Cerebellar nuclear complex (tissue), 1 donor: ENCODE data around the gene CLIP2.

Experiments
- DNase-seq, 2 experiments: peaks; one replicate each; lab custom pipeline; 2025; lab: John Stamatoyannopoulos, UW

Gene CLIP2

DNA sequence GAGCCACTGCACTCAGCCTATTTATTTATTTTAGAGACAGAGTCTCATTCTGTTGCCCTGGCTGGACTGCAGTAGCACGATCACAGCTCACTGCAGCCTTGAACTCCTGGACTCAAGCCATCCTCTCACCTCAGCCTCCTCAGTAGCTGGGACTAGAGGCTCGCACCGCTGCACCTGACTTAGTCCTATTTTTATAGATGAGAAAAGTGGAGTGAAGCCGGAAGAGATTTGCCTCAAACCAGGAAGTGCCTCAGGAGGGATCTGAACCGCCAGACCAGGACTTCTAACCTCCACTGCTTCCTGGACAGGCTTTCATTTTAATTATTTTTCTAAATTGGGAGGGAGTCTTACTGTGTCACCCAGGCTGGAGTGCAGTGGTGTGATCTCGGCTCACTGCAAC lies 17.5 kb upstream of the CLIP2 start:
- DNase-seq: no peak

GRCh38 chr7:74272305-74273038 lies 16.7 kb upstream of the CLIP2 start:
- DNase-seq: no peak

DNA sequence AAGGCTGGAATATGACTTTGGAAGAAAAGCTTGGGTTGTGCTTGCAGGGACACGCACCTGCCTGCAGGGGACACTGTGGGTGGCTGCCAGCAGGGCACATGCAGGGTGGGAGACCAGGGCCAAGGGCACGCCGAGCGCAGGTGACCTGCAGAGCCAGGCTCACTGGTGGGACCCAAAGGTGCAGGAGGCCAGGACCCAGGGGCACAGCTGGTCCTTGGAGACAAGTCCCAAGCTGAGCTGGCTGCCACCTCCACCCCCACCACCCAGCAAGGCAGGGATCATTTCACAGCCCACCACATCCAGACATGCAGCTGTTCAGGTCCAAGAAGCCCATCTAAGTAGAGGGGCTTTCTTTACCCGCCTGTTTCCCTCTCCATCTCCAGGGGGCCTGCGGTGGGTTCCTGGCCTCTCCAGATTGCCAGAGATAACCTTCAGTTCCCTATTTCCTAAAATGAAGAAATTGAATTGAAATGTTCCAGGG lies 13.8 kb upstream of the CLIP2 start:
- no peak for DNase-seq

DNA sequence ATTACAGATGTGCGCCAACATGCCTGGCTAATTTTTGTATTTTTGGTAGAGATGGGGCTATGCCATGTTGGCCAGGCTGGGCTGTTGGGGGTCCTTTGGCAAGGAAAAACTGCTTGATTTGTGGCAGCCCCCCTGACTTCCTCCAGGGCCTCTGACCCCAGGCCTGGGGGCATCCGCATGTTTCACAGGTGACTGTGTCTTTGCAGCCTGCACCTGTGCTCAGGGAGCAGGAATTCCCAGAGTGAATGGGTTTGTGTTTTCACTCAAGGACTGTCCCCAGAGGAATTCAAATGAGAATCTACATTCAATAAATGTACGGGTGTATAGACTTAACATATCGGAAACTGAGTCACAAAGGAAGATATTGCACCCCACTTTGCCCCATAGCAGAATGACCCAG lies 11.6 kb upstream of the CLIP2 start:
- DNase-seq: no peak

GRCh38 chr7:74280985-74281384 lies 8.2 kb upstream of the CLIP2 start:
- no peak for DNase-seq

- DNase-seq: no peak
Observed at GRCh38 chr7:74282748-74283459, 6.3 kb upstream of the CLIP2 start.

GRCh38 chr7:74283858-74284447 lies 5.3 kb upstream of the CLIP2 start:
- no peak for DNase-seq

DNA sequence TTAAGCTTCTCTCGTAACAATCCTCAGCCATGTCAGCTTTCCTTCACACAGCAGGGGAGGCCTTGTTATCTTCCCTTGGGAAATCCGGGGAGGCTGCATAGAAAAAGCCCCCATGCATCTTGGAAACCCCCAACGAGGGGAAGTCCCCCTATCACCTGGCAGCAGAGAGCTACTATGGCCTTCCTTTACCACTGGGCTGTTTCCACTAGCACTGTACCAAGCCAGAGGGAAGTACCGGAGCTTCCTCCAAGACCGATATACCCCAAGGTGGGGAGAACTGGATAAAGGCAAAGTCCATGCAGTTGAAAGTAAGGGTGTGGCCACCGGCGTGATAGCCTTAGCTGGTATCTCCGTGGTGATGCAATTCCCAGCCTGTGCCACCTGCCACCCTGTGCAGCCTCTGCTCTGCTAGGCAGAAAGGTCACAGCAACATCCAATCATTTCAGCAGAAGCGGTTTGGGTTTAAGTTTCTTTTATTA lies 4.4 kb upstream of the CLIP2 start:
- no peak for DNase-seq

GRCh38 chr7:74286131-74286530 lies 3.1 kb upstream of the CLIP2 start:
- no peak for DNase-seq

DNA sequence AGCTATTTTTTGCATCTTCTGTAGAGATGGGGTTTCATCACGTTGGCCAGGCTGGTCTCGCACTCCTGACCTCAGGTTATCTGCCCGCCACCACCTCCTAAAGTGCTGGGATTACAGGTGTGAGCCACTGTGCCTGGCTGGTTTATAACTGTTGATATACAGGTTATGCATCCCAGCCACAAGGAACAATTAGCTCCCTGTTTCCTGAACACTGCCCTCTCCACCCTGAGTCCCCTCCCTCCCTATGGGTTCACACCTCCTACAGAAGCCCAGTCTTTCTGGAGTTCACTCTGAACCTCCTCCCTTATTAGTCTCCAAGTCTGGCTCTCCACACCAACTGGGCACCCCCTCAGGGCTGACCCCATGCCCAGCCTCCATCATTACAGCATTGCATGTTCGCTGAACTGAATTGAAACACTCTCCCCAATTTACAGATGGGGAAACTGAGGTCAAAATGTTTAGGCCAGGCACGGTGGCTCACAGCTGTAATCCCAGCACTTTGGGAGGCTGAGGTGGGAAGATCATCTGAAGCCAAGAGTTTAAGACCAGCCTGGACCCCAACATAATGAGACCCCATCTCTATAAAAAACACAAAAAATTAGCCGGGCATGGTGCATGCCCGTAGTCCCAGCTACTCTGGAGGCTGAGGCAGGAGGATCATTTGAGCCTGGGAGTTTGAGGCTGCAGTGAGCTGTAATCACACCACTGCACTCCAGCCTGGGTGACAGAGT lies 1.7 kb upstream of the CLIP2 start:
- no peak for DNase-seq

GRCh38 chr7:74288034-74288881 lies 949 bp upstream of the CLIP2 start:
- DNase-seq: peak in 1 of 2 experiments; percentile 31

GRCh38 chr7:74289659-74290552 lies 699 bp downstream of the CLIP2 start:
- no peak for DNase-seq

GRCh38 chr7:74290553-74290950 lies 1.3 kb downstream of the CLIP2 start:
- DNase-seq: no peak

DNA sequence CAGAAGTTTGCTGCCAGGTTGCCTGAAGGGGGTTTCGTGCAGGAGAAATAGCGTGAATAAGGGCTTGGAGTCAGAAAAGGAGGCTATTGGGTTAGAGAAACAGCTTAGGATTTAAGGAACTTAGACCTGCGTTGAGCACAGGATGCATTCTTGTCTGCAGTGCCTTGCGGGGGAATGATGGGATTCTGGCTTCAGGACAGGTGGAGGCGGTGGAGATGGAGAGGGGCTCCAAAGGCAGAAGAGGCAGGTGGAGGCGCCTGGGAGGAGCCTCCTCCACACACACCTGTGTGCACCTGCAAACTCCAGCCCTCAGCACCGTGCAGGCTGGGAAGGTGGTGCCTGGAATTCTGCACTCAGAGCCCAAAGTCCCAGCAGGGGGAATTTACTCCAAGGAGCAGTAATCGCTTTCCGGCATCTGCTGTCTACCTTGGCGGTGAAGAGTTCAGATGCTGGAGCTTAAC lies 1.8 kb downstream of the CLIP2 start:
- no peak for DNase-seq

DNA sequence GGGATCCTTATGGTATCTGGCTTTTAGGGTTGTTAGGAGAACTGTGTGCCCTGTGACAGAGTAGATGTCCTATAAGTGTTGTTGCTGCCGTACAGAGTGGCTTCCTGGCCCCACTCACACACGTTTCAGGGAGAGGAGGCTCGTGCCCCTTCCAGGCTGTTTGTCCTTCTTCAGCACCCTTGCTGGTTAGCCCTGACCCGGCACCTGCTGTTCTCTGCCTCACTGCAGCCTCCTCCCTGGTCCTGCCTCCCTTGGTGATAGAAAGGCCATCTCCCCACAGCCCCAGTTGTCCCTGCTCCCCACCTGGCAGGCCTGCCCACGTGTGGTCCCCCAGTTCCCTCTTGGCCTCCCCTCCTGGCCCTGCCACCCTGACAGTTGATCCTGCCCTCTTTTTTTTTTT lies 2.3 kb downstream of the CLIP2 start:
- DNase-seq: no peak

DNA sequence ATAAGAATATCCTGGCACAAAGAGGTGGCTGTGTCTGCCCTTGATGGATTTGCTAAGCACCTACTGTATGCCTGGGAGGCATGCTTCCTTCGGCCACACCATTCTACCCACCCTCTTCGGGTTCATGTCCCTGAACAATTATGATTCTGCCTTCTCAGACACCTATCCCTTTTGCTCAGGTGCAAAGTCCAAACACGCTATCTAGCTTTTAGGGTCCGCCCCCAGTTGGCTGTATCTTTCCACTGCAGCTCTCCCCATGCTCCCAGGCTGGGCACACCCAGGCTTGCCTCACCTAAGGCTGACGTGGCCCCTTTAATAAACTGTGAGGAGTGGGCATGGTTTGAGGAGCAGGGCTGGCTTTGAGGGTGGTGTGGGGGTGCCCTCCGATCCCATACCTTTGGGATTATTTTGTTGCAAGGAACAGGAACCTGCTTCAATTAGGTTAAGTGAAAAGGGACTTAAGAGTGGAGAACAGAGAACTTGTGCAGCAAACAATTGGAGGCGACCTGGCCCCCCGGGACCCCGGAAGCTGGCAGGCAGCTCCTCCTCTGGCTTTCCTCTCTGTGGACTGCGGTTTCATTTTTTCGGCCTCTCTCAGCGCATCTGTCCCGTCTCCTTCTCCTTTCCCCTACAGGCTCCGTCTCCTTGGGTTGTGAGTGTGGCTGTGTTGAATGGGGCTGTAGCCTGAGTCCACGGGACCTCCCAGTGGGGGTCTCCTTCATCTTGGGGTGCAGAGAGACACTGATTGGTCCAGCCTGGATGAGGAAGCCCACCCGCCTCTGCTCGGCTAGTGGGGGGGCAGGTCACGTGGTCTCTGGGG lies 3.8 kb downstream of the CLIP2 start:
- no peak for DNase-seq

GRCh38 chr7:74293577-74293908 lies 4.3 kb downstream of the CLIP2 start:
- no peak for DNase-seq

GRCh38 chr7:74294191-74294998 lies 5.2 kb downstream of the CLIP2 start:
- DNase-seq: no peak
